GM12872 (cell line): ENCODE data around the gene MRFAP1.

Experiments used
- TF ChIP-seq, protein P1 (sequence below): IDR thresholded peaks from 3 replicates; pipeline ENCODE4 v1.5.1; 2011; ENCODE audit warnings: low read depth, mild to moderate bottlenecking, low read length, moderate library complexity; ENCODE audit not compliant: insufficient read depth

Gene MRFAP1

GRCh38 chr4:6657242-6658208 is 17.0 kb downstream of the MRFAP1 start:
- TF ChIP-seq, protein P1, sequence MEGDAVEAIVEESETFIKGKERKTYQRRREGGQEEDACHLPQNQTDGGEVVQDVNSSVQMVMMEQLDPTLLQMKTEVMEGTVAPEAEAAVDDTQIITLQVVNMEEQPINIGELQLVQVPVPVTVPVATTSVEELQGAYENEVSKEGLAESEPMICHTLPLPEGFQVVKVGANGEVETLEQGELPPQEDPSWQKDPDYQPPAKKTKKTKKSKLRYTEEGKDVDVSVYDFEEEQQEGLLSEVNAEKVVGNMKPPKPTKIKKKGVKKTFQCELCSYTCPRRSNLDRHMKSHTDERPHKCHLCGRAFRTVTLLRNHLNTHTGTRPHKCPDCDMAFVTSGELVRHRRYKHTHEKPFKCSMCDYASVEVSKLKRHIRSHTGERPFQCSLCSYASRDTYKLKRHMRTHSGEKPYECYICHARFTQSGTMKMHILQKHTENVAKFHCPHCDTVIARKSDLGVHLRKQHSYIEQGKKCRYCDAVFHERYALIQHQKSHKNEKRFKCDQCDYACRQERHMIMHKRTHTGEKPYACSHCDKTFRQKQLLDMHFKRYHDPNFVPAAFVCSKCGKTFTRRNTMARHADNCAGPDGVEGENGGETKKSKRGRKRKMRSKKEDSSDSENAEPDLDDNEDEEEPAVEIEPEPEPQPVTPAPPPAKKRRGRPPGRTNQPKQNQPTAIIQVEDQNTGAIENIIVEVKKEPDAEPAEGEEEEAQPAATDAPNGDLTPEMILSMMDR: no peak

DNA sequence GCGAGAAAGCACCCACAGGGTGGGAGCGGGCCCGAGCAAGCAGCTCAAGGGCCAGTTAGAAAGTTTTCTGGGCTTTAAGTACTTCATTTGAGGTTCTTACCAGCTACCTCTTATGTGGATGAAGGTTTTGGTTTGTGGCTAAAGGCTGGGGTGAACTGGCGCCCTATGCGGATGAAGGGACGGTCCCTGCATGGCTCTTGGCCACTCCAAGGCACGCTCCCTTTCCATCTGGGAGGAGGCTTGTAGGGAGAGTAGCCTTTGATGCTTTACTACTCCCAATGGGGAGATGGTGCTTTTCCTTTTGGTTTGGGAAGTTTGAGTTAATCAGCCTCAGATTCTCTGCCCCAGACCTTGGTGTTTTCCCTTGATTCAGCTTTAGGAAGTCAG is 17.7 kb downstream of the MRFAP1 start:
- TF ChIP-seq, protein P1: no peak

DNA sequence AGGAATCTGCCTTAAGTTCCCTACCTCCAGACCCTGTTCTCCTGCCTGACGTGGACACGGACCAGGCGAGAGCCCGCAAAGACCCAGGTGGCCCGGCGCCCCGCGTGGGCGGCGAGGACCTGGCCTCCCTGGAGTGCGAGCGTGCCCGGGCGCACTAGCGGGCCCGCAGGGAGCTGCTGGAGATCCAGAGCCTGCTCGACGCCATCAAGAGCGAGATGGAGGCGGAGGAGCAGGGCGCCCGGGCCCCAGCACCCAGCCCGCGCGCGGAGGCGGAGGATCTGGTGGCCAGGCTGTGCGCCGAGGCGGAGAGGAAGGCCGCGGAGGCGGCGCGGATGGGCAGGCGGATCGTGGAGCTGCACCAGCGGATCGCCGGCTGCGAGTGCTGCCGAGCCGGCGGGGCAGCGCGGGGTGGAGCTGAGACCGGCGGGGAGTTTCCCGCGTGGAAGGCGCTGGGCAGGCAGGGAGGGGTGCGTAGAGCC is 18.2 kb downstream of the MRFAP1 start:
- TF ChIP-seq, protein P1: no peak

DNA sequence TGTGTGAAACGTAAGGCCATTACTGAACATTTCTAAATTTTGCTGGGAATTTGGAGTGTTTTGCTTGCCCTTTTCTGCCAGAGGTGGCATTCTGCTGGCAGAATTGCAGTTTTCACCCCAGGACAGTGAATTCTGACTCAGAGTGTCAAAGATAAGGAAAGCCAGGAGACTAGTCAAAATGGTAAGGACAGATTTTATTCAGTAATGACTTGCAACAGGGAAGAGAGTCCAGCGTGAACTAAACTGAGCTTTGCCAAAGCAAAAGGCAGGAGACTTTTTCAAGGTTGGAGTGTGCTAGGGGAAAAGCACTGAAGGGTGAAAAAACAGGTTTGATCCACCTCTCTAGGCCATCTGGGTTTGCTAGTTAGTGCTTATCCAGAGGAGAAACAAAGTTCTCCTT is 19.4 kb downstream of the MRFAP1 start:
- TF ChIP-seq, protein P1: no peak

- TF ChIP-seq, protein P1: no peak
These were observed 19.9 kb downstream of the MRFAP1 start for GRCh38 chr4:6660430-6660829.

DNA sequence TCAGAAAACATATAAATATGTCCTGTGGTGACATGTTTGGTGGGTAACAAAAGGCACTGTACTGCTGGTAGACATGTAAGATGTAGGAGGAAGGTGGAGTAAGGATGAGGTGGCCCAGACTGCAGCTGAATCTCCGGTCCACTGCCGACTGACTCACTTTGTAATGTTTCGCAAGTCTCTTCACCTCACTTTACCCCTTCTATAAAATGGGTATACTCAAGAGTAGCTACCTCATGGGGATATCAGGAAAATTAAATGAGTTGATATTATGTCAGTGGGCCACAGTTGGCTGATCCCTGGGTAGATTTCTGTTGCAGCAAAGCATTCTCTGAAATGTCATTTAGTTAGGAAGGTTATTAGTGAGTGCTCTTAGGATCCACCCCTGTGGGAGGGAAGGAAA is 22.1 kb downstream of the MRFAP1 start:
- TF ChIP-seq, protein P1: no peak

GRCh38 chr4:6663596-6664393 is 23.3 kb downstream of the MRFAP1 start:
- TF ChIP-seq, protein P1: no peak
